Psoas muscle (tissue), 8 donors: Measurements from ENCODE around the gene SYNRG. TPM values are rescaled to one million over a fixed set of nuclear protein-coding genes. Genes with fewer than 3 reads are reported as not detected.

Source experiments
- ATAC-seq, 4 donors: fragments of 200-7000 bp; cut with Tn5 transposase; one replicate each; pipeline ENCODE4 v1.9.1; 2020; ENCODE audit warnings: moderate library complexity in 3 of 4, mild to moderate bottlenecking in 2 of 4
- DNase-seq, 2 donors: peaks; one replicate each; pipeline ENCODE4 v3.0.0-alpha.2; 2020
- H3K27ac ChIP-seq: fragments of 200-600 bp; one replicate; pipeline ENCODE4 v1.8.0; 2022
- H3K27me3 ChIP-seq, 3 donors: fragments of 200-600 bp in 1 of 3; one replicate each; pipeline versions ENCODE4 v1.6.1 to v1.8.0; 2013 to 2022; ENCODE audit warnings: low read length in 2 of 3, mild to moderate bottlenecking in 2 of 3, moderate library complexity in 1 of 3; ENCODE audit not compliant: insufficient read depth in 3 of 3
- H3K36me3 ChIP-seq, 2 donors: fragments of 200-600 bp in 1 of 2; one replicate each; pipeline versions ENCODE4 v1.6.1 to v1.8.0; 2013 to 2022; ENCODE audit warnings: low read depth in 1 of 2, mild to moderate bottlenecking in 1 of 2, moderate library complexity in 1 of 2; ENCODE audit not compliant: insufficient read depth in 1 of 2
- H3K4me1 ChIP-seq: fragments of 200-600 bp; one replicate; pipeline ENCODE4 v1.8.0; 2022
- H3K4me3 ChIP-seq: fragments of 200-600 bp; one replicate; pipeline ENCODE4 v1.8.0; 2022; ENCODE audit warnings: mild to moderate bottlenecking
- H3K9me3 ChIP-seq: fragments of 200-600 bp; one replicate; pipeline ENCODE4 v1.8.0; 2022
- WGBS, 3 donors: extraction: QIAGEN DNeasy Blood & Tissue Kit; methylation state at CpG; one replicate each; pipeline versions ENCODE4 v1.1.6 to v1.1.7; 2013; 5-methylcytosine and 5-hydroxymethylcytosine counted together
- intact Hi-C, 2 donors: fragments of 100-400 bp; cut with DNase I; formaldehyde crosslinking; loops; one replicate each; pipeline versions ENCODE4 v1.11.0 to v1.14.2; 2022
- polyA plus RNA-seq, 3 donors: library from polyadenylated mRNA; stranded (reverse); fragments of 200-250 nt; gene quantifications; one replicate each; pipeline ENCODE4 v1.2.3, GENCODE V29; 2013
- total RNA-seq, 4 donors: library from RNA; stranded (reverse); fragmentation: NEBNext Ultra II Directional in 2 of 4; extraction: Animal tissue kit (Norgen Biotek cat#: 25700) in 2 of 4; gene quantifications; one replicate each; pipeline versions ENCODE4 v1.2.1 to v1.2.4, GENCODE V29; 2021 to 2023
- TF ChIP-seq, protein P1 (sequence below): fragments of 200-600 bp; IDR thresholded peaks from one replicate; pipeline ENCODE4 v1.8.0; 2022; ENCODE audit warnings: antibody characterized with exemption
- donor health status: healthy with polysubstance abuse.
- donor health status: DM: no; HTN: no; CAD: no; lungs with moderate emphysema.
- donor health status: Bipolar disorder and iron deficiency.
- donor health status: healthy.
- donor health status: DM: yes; HTN: yes; CAD: no.
- donor health status: DM: no; HTN: no; CAD: no.
- donor health status: DM: no; HTN: no; CAD: no.
- donor health status: DM: yes; HTN: yes; CAD: no.

Gene SYNRG
- total and polyA plus RNA-seq, 7 donors = 5.1 to 43.1 (median 30.3) TPM

DNA sequence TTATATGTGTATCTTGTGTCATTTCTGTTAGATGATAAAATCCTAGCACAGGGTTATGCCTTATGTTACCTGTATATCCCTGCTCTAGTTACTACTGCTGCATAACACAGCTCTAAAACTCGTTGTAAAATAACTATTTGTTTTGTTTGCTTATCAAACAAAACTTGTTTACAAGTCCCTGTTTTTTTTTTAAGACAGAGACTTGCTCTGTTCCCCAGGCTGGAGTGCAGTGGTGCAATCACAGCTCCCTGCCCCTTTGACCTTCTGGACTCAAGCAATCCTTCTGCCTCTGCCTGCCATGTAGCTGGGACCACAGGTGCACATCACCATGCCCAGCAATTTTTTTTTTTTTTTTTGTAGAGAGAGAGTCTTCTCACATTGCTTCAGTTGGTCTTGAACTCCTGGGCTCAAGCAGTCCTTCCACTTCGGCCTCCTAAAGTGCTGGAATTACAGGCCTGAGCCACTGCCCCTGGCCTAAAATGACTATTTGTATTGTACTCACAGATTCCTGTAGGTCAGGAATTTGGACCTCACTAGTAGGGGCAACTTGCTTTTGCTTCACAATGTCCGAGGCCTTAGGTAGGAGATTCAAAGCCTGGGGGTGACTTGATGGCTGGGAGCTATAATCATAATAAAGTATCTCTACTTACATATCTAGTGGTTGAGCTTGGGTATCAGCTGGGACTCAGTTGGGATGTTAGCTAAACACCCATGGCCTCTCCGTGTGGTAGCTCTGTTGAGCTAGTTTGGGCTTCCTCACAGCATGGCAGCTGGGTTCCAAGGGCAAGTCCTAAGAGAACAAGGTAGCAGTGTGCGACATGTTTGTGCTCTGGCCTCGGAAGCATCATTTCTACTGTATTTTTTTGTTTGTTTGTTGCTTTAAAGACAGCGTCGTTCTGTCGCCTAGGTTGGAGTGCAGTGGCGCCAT, 106.9 kb downstream of the SYNRG start:
- TF ChIP-seq, protein P1, sequence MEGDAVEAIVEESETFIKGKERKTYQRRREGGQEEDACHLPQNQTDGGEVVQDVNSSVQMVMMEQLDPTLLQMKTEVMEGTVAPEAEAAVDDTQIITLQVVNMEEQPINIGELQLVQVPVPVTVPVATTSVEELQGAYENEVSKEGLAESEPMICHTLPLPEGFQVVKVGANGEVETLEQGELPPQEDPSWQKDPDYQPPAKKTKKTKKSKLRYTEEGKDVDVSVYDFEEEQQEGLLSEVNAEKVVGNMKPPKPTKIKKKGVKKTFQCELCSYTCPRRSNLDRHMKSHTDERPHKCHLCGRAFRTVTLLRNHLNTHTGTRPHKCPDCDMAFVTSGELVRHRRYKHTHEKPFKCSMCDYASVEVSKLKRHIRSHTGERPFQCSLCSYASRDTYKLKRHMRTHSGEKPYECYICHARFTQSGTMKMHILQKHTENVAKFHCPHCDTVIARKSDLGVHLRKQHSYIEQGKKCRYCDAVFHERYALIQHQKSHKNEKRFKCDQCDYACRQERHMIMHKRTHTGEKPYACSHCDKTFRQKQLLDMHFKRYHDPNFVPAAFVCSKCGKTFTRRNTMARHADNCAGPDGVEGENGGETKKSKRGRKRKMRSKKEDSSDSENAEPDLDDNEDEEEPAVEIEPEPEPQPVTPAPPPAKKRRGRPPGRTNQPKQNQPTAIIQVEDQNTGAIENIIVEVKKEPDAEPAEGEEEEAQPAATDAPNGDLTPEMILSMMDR = no peak
- Histone ChIP-seq H3K9me3 (no peaks in the 10 kb centered on the region), H3K27ac (no peak overlapping the region), H3K27me3 (no peaks in the 10 kb centered on the region), H3K36me3 (no peaks in the 10 kb centered on the region), H3K4me3 (no peak overlapping the region), H3K4me1 (peaks cover 4% of the 10 kb centered on the region)
- WGBS, 3 donors = 87 to 93% (median 88%) methylated on average over 10 of the region's 10 CpGs
- DNase-seq (no peak), ATAC-seq (peak in 1 of 4 donors; percentile 27)
- intact Hi-C loops = no loop called here

DNA sequence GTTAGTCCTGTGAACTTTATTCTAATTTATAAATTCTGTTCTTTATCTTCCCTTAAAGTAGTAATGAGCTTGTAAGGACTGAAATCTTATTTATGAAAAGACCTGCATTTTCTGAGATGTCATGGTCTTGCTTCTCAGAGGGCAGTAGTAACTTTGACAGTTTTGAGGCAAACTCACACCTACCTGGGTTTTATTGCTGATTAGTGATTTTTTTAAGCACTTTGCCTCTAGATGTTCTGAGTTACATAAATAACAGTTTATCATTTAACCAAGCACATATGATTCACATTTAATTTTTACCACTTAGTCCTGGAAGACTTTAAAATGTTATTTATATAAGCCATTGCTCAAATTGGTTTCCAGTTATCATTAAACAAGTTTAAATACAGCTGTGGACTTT, 108.8 kb downstream of the SYNRG start:
- TF ChIP-seq, protein P1 = no peak
- Histone ChIP-seq H3K36me3 (no peaks in the 10 kb centered on the region), H3K4me1 (peaks cover 4% of the 10 kb centered on the region), H3K4me3 (no peak overlapping the region), H3K27ac (no peak overlapping the region), H3K27me3 (no peaks in the 10 kb centered on the region), H3K9me3 (no peaks in the 10 kb centered on the region)
- DNase-seq = no peak
- intact Hi-C loops = no loop called here
- no peak for ATAC-seq

DNA sequence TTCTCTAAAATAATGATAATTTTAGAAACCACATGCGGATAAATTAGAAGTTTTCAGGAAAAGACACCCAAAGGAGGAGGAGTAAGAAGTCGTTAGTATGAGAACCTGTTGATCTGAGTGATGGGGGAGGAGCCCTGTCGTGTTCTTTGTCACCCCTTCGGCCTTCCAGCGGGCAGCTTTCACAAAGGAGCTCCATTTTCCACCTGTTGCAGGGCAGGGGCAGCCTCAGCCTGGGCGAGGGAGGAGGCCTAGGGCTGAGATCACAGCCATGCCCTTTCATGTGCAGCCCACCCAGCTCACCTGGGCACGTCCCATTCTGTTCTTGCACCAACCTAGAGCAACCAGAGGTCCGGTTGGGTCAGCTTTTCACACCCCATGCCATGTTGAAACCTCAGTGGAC, 114.2 kb downstream of the SYNRG start:
- H3K4me3 ChIP-seq = no peak overlapping the region
- no peaks in the 10 kb centered on the region for H3K36me3 ChIP-seq
- no peaks in the 10 kb centered on the region for H3K9me3 ChIP-seq
- peaks cover 20% of the 10 kb centered on the region for H3K4me1 ChIP-seq
- no peak overlapping the region for H3K27ac ChIP-seq
- DNase-seq = no peak
- H3K27me3 ChIP-seq = no peaks in the 10 kb centered on the region
- 79 to 83% (median 79%) methylated on average over 8 of the region's 8 CpGs for WGBS, 3 donors
- TF ChIP-seq, protein P1 = no peak
- ATAC-seq = no peak
- intact Hi-C loops = no loop called here

DNA sequence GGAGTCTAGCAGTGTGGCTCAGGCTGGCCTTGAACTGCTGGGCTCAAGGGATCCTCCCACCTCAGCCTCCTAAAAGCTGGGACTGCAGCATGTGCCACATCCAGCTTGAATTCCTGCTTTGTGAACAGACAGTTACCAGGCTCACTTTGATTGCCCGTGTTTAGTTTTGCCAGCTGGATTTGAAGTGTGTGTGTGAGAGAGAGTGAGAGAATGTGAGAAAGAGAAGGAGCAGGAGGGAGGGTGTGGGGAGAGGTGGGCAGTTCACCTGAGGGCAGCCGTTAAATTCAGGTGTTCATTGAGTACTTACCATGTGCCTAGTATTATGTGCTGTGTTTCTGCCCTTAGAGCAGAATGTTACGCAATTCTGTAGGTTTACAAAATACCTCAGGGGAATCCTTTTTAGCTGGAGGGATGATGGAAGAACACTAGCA, 114.8 kb downstream of the SYNRG start:
- no peak overlapping the region for H3K27ac ChIP-seq
- no peaks in the 10 kb centered on the region for H3K36me3 ChIP-seq
- DNase-seq (no peak), ATAC-seq (no peak)
- TF ChIP-seq, protein P1 = no peak
- peaks cover 20% of the 10 kb centered on the region for H3K4me1 ChIP-seq
- H3K27me3 ChIP-seq = no peaks in the 10 kb centered on the region
- WGBS, 3 donors = 74 to 79% (median 77%) methylated on average over 3 of the region's 3 CpGs
- H3K9me3 ChIP-seq = no peaks in the 10 kb centered on the region
- no peak overlapping the region for H3K4me3 ChIP-seq
- intact Hi-C loops = no loop called here
